PC-3 (cell line): ENCODE data around the gene IFT81.

Source experiments
- CTCF ChIP-seq: fragments of 300-600 bp; sonication (generic); conservative IDR thresholded peaks from 2 replicates; pipeline ENCODE4 v1.5.1; 2017; ENCODE audit warnings: antibody characterized with exemption, low read depth, mild to moderate bottlenecking, low read length
- EZH2 ChIP-seq: fragments of 300-600 bp; sonication (generic); IDR thresholded peaks from one replicate; pipeline ENCODE4 v1.6.1; 2017; ENCODE audit warnings: antibody characterized with exemption, mild to moderate bottlenecking, low read length; ENCODE audit not compliant: unreplicated experiment
- EZH2phosphoT487 ChIP-seq: fragments of 300-600 bp; sonication (generic); IDR thresholded peaks from 2 replicates; pipeline ENCODE4 v1.6.1; 2018; ENCODE audit warnings: mild to moderate bottlenecking, antibody characterized with exemption, low read length, borderline replicate concordance

GRCh38 chr12:110180591-110181005 lies 56.4 kb downstream of the IFT81 start:
- TF ChIP-seq CTCF (no peak), EZH2phosphoT487 (no peak), EZH2 (no peak)
